IMR-90 (cell line): ENCODE results near the gene ATG10. TPM values are rescaled to one million over a fixed set of nuclear protein-coding genes. Genes with fewer than 3 reads are reported as not detected.

Experiments
- ATAC-seq: fragments of 200-7000 bp; cut with Tn5 transposase; 2 replicates; pipeline ENCODE4 v1.9.1; 2020; ENCODE audit warnings: low read depth, mild to moderate bottlenecking, moderate library complexity
- BruUV-seq: library from RNA; stranded (reverse); fragments of 400-500 nt; replicated peaks from 2 replicates; lab custom pipeline; 2021; lab: Mats Ljungman, UMichigan
- CTCF ChIA-PET: fragments of 300-600 bp; formaldehyde crosslinking; extraction: SDS; loops from one replicate; lab custom pipeline; 2021; ENCODE audit warnings: antibody characterized with exemption; lab: Yijun Ruan, JAX
- POLR2A ChIA-PET: fragments of 300-600 bp; sonication (Branson Sonifier 250); formaldehyde crosslinking; loops from one replicate; lab custom pipeline; 2022; ENCODE audit warnings: antibody characterized with exemption; ENCODE audit not compliant: unreplicated experiment; lab: Charles Lee
- DNase-seq: peaks from one replicate; pipeline ENCODE4 v3.0.0; 2013
- H2AFZ ChIP-seq: replicated peaks from 2 replicates; pipeline ENCODE3; 2013; ENCODE audit warnings: low read length, mild to moderate bottlenecking; ENCODE audit not compliant: poor library complexity
- H2AK5ac ChIP-seq: 2 replicates; pipeline ENCODE4 v1.6.1; 2013; ENCODE audit warnings: low read depth, low read length, inconsistent platforms
- H2AK9ac ChIP-seq: replicated peaks from 2 replicates; pipeline ENCODE3; 2013; ENCODE audit warnings: mild to moderate bottlenecking, low read depth, low read length, moderate library complexity; ENCODE audit not compliant: poor library complexity
- H2BK120ac ChIP-seq: 2 replicates; pipeline ENCODE4 v1.6.1; 2013; ENCODE audit warnings: low read depth, low read length, inconsistent platforms
- H2BK15ac ChIP-seq: 3 replicates; pipeline ENCODE4 v1.6.1; 2013; ENCODE audit warnings: low read depth, low read length, inconsistent platforms
- H2BK20ac ChIP-seq: 2 replicates; pipeline ENCODE4 v1.6.1; 2013; ENCODE audit warnings: low read depth, mild to moderate bottlenecking, inconsistent platforms, low read length, moderate library complexity
- H2BK5ac ChIP-seq: 2 replicates; pipeline ENCODE4 v1.6.1; 2013; ENCODE audit warnings: mild to moderate bottlenecking, low read depth, low read length, inconsistent platforms; ENCODE audit not compliant: poor library complexity, severe bottlenecking
- H3K14ac ChIP-seq: replicated peaks from 2 replicates; pipeline ENCODE4 v1.6.1; 2013; ENCODE audit warnings: low read depth, low read length, inconsistent platforms
- H3K18ac ChIP-seq: 2 replicates; pipeline ENCODE4 v1.6.1; 2013; ENCODE audit warnings: low read depth, low read length, control low read depth
- H3K23ac ChIP-seq: 2 replicates; pipeline ENCODE4 v1.6.1; 2013; ENCODE audit warnings: low read depth, low read length, inconsistent platforms
- H3K27ac ChIP-seq: 2 replicates; pipeline ENCODE4 v1.5.1; 2013; ENCODE audit warnings: mild to moderate bottlenecking, control low read depth, low read length; ENCODE audit not compliant: insufficient read depth
- H3K27me3 ChIP-seq: 2 replicates; pipeline ENCODE4 v1.6.1; 2013; ENCODE audit warnings: low read length; ENCODE audit not compliant: control insufficient read depth, insufficient read depth
- H3K36me3 ChIP-seq: 2 replicates; pipeline ENCODE4 v1.6.1; 2013; ENCODE audit warnings: low read length, mixed read lengths; ENCODE audit not compliant: control insufficient read depth, insufficient read depth
- H3K4ac ChIP-seq: 2 replicates; pipeline ENCODE4 v1.6.1; 2013; ENCODE audit warnings: low read depth, low read length, inconsistent platforms
- H3K4me1 ChIP-seq: 2 replicates; pipeline ENCODE4 v1.6.1; 2013; ENCODE audit warnings: low read length, mixed read lengths; ENCODE audit not compliant: control insufficient read depth, insufficient read depth
- H3K4me2 ChIP-seq: 2 replicates; pipeline ENCODE4 v1.6.1; 2013; ENCODE audit warnings: low read depth, mild to moderate bottlenecking, control low read depth, low read length, moderate library complexity
- H3K4me3 ChIP-seq: 2 replicates; pipeline ENCODE4 v1.5.1; 2013; ENCODE audit warnings: low read depth, mild to moderate bottlenecking, control low read depth, low read length, moderate library complexity; ENCODE audit not compliant: insufficient read depth
- H3K56ac ChIP-seq: 2 replicates; pipeline ENCODE4 v1.6.1; 2013; ENCODE audit warnings: low read length, inconsistent platforms; ENCODE audit not compliant: insufficient read depth; ENCODE audit errors: extremely low read depth
- H3K79me1 ChIP-seq, 2 experiments: 2 replicates each; pipeline ENCODE4 v1.6.1; 2013; ENCODE audit warnings: low read length in 2 of 2, inconsistent platforms in 1 of 2, low read depth in 1 of 2
- H3K9ac ChIP-seq: 2 replicates; pipeline ENCODE4 v1.6.1; 2013; ENCODE audit warnings: low read depth, low read length, control low read depth
- H3K9me1 ChIP-seq: 2 replicates; pipeline ENCODE4 v1.6.1; 2013; ENCODE audit warnings: low read length, inconsistent platforms; ENCODE audit not compliant: insufficient read depth
- H3K9me3 ChIP-seq: 2 replicates; pipeline ENCODE4 v1.6.1; 2013; ENCODE audit warnings: low read length; ENCODE audit not compliant: control insufficient read depth, insufficient read depth
- H4K20me1 ChIP-seq: 2 replicates; pipeline ENCODE4 v1.6.1; 2013; ENCODE audit warnings: low read length, inconsistent platforms; ENCODE audit not compliant: insufficient read depth
- H4K5ac ChIP-seq: 2 replicates; pipeline ENCODE4 v1.6.1; 2013; ENCODE audit warnings: mild to moderate bottlenecking, low read depth, low read length, control low read depth
- H4K8ac ChIP-seq, 2 experiments: 2 replicates each; pipeline ENCODE4 v1.6.1; 2013; ENCODE audit warnings: low read depth in 2 of 2, low read length in 2 of 2, control low read depth in 1 of 2, inconsistent platforms in 1 of 2
- H4K91ac ChIP-seq: 2 replicates; pipeline ENCODE4 v1.6.1; 2013; ENCODE audit warnings: low read depth, low read length, inconsistent platforms; ENCODE audit not compliant: insufficient read depth
- CEBPB ChIP-seq: IDR thresholded peaks from 2 replicates; pipeline ENCODE4 v1.6.1; 2012; ENCODE audit warnings: low read depth, low read length, improper control_type of control experiment
- CHD1 ChIP-seq: IDR thresholded peaks from 2 replicates; pipeline ENCODE4 v1.6.1; 2012; ENCODE audit warnings: low read depth, low read length, improper control_type of control experiment
- ELK1 ChIP-seq: fragments of 150-350 bp; IDR thresholded peaks from 2 replicates; pipeline ENCODE4 v1.6.1; 2016; ENCODE audit warnings: low read depth, mild to moderate bottlenecking, low read length, moderate library complexity, borderline replicate concordance
- FOS ChIP-seq: fragments of 150-350 bp; IDR thresholded peaks from 2 replicates; pipeline ENCODE4 v1.6.1; 2016; ENCODE audit warnings: low read depth, low read length
- MAFK ChIP-seq: IDR thresholded peaks from 2 replicates; pipeline ENCODE4 v1.6.1; 2012; ENCODE audit warnings: low read depth, low read length, improper control_type of control experiment
- MAZ ChIP-seq: IDR thresholded peaks from 2 replicates; pipeline ENCODE4 v1.6.1; 2012; ENCODE audit warnings: low read depth, mild to moderate bottlenecking, low read length, improper control_type of control experiment, moderate library complexity, borderline replicate concordance
- MXI1 ChIP-seq: IDR thresholded peaks from 2 replicates; pipeline ENCODE4 v1.6.1; 2012; ENCODE audit warnings: low read depth, mild to moderate bottlenecking, low read length, moderate library complexity, borderline replicate concordance
- NFE2L2 ChIP-seq: fragments of 150-350 bp; IDR thresholded peaks from 2 replicates; pipeline ENCODE4 v1.6.1; 2016; ENCODE audit warnings: low read depth, mild to moderate bottlenecking, low read length
- POLR2A ChIP-seq: IDR thresholded peaks from 2 replicates; pipeline ENCODE4 v1.6.1; 2012; ENCODE audit warnings: mild to moderate bottlenecking, low read depth, low read length
- RAD21 ChIP-seq: IDR thresholded peaks from 2 replicates; pipeline ENCODE4 v1.6.1; 2012; ENCODE audit warnings: low read length, improper control_type of control experiment
- RCOR1 ChIP-seq: IDR thresholded peaks from 2 replicates; pipeline ENCODE4 v1.6.1; 2012; ENCODE audit warnings: mild to moderate bottlenecking, low read length, improper control_type of control experiment; ENCODE audit not compliant: insufficient replicate concordance
- RFX5 ChIP-seq: IDR thresholded peaks from 2 replicates; pipeline ENCODE4 v1.8.0; 2012; ENCODE audit warnings: low read depth, mild to moderate bottlenecking, low read length, moderate library complexity
- SMC3 ChIP-seq: fragments of 150-350 bp; IDR thresholded peaks from 2 replicates; pipeline ENCODE4 v1.6.1; 2016; ENCODE audit warnings: low read depth, mild to moderate bottlenecking, antibody characterized with exemption, low read length, moderate library complexity
- USF2 ChIP-seq: fragments of 150-350 bp; IDR thresholded peaks from 2 replicates; pipeline ENCODE4 v1.6.1; 2017; ENCODE audit warnings: mild to moderate bottlenecking, antibody characterized with exemption, low read length, low read depth
- WGBS, 2 experiments: methylation state at CpG; one replicate each; pipeline versions ENCODE4 v1.1.5 to v1.1.7; 2013; ENCODE audit warnings: missing lambda C conversion rate in 2 of 2; ENCODE audit not compliant: insufficient read length in 1 of 2; ENCODE audit errors: extremely low coverage in 2 of 2; 5-methylcytosine and 5-hydroxymethylcytosine counted together
- dilution Hi-C: fragments of 300-500 bp; cut with HindIII; formaldehyde crosslinking; loops from one replicate; pipeline ENCODE4 v1.14.3; 2018; ENCODE audit warnings: low sequenced_read_pairs; ENCODE audit not compliant: unreplicated experiment
- in situ Hi-C: fragments of 300-500 bp; cut with MboI; formaldehyde crosslinking; loops from 3 replicates; pipeline ENCODE4 v1.14.3; 2019; ENCODE audit warnings: low sequenced_read_pairs, inconsistent platforms, mixed read lengths
- intact Hi-C: fragments of 100-400 bp; cut with micrococcal nuclease; formaldehyde crosslinking; loops from 2 replicates; pipeline ENCODE4 v1.10.0; 2022
- polyA plus RNA-seq, 3 experiments: library from polyadenylated mRNA; depleted of rRNA; stranded (reverse); fragments of >200 nt; gene quantifications; 2 replicates each; pipeline ENCODE4 v1.2.3, GENCODE V29; 2012; ENCODE audit warnings: low replicate concordance in 1 of 3
- total RNA-seq: library from RNA; depleted of rRNA; stranded (reverse); fragments of >200 nt; gene quantifications from 2 replicates; pipeline ENCODE4 v1.2.3, GENCODE V29; 2012

The ATG10 gene
- total and polyA plus RNA-seq, 2 of the 4 experiments (the other 2 are of a cell fraction) = 3.4 to 8.1 TPM

- H3K9me3 ChIP-seq = no peaks in the 10 kb centered on the region
- peak within 1 kb of the TSS; percentile 71 for H3K27ac ChIP-seq
- H4K8ac ChIP-seq = peak within 1 kb of the TSS; percentile 94 to 99
- peak within 1 kb of the TSS; percentile 94 for H3K4ac ChIP-seq
- H3K9ac ChIP-seq = peak within 1 kb of the TSS; percentile 74
- peak within 1 kb of the TSS; percentile 96 for H3K56ac ChIP-seq
- H2AFZ ChIP-seq = peak within 1 kb of the TSS; percentile 74
- WGBS, 2 experiments = 1% methylated on average over 24 of the region's 60 CpGs; no CpG with 5 or more reads in 1 of the 2 experiments
- H3K4me2 ChIP-seq = peak within 1 kb of the TSS; percentile 100
- peak within 1 kb of the TSS; percentile 77 for H3K18ac ChIP-seq
- H2AK5ac ChIP-seq = peak within 1 kb of the TSS; percentile 98
- dilution Hi-C loops (no loop called here), intact Hi-C loops (no loop called here), in situ Hi-C loops (no loop called here)
- H3K23ac ChIP-seq = peak within 1 kb of the TSS; percentile 99
- 0 out of 2 replicates have a peak within 1 kb of the TSS, but pooled peaks have one; percentile 16 for H2BK20ac ChIP-seq
- BruUV-seq = no TSS peak
- peak within 1 kb of the TSS; percentile 80; the same call in 2 of the 3 replicates for H2BK15ac ChIP-seq
- H3K4me1 ChIP-seq = no peaks in the 10 kb centered on the region
- H3K9me1 ChIP-seq = peaks cover 4% of the 10 kb centered on the region; the same call in 1 of the 2 replicates
- H3K79me1 ChIP-seq = peaks cover 29 to 48% of the 10 kb centered on the region in 2 experiments
- peak within 1 kb of the TSS; percentile 92 for H3K4me3 ChIP-seq
- H4K20me1 ChIP-seq = no peaks in the 10 kb centered on the region; the same call in 1 of the 2 replicates
- H3K14ac ChIP-seq = peak within 1 kb of the TSS; percentile 87
- H2BK120ac ChIP-seq = peak within 1 kb of the TSS; percentile 66
- peak within 1 kb of the TSS; percentile 95 for H4K5ac ChIP-seq
- peak within 1 kb of the TSS; percentile 97 for H2AK9ac ChIP-seq
- H2BK5ac ChIP-seq = peak within 1 kb of the TSS; percentile 85
- peak; percentile 97 for ATAC-seq
- peak within 1 kb of the TSS; percentile 87 for H4K91ac ChIP-seq
- peaks cover 21% of the 10 kb centered on the region for H3K36me3 ChIP-seq
- peak; percentile 90 for DNase-seq
- H3K27me3 ChIP-seq = no peaks in the 10 kb centered on the region
- CTCF ChIA-PET = interaction anchor here (0.6 to 1.5 kb wide), 3 partner anchors 19 to 112 kb away, joined by 3 read pairs; no protein-coding TSS in a partner anchor
- POLR2A ChIA-PET = interaction anchor here (0.6 to 0.8 kb wide), 4 partner anchors 10 to 1228 kb away, joined by 3 to 10 read pairs (median 4); no protein-coding TSS in a partner anchor
- TF ChIP-seq SMC3 (no peak), USF2 (peak; percentile 43), RFX5 (no peak), ELK1 (no peak), FOS (no peak), MXI1 (peak; percentile 90; the same call in 1 of the 2 replicates), RAD21 (no peak), CHD1 (no peak), NFE2L2 (no peak), MAZ (peak; percentile 20; the same call in 1 of the 2 replicates), MAFK (no peak), CEBPB (no peak), RCOR1 (no peak), POLR2A (peak; percentile 97)
Measured at GRCh38 chr5:82277987-82278710, 306.3 kb downstream of the ATG10 start, which contains the start of gene RPS23. RPS23 (minus strand) TSS chr5:82278354; CDS start chr5:82278323, 31 bp downstream.
